NCI-H526 (cell line): ENCODE data around the gene NAT9.

Source experiments
- DNase-seq, 2 experiments: peaks; one replicate each; lab custom pipeline; 2025; lab: John Stamatoyannopoulos, UW

Gene NAT9

DNA sequence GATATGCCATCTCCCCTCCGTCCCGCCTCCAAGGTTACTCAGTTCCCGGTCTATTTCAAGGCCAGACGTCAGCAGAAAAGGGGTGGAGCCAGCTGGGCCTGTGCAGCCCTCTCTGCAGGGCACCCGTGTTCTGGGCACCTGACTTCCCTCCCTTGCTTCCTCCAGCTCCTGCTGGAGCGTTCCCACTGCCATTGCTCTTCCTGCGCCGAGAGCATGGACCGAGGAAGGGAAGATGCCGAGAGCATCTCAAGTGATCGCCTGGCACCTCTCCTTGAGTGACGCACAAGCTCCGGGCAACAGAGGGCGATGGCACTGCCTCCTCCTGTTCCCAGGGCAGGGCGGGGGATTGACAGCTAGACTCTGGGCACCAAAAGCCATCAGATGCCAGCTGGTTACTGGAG lies 29.4 kb upstream of the NAT9 start:
- DNase-seq: no peak

- DNase-seq: no peak
Measured at GRCh38 chr17:74804683-74805082, 28.5 kb upstream of the NAT9 start.

DNA sequence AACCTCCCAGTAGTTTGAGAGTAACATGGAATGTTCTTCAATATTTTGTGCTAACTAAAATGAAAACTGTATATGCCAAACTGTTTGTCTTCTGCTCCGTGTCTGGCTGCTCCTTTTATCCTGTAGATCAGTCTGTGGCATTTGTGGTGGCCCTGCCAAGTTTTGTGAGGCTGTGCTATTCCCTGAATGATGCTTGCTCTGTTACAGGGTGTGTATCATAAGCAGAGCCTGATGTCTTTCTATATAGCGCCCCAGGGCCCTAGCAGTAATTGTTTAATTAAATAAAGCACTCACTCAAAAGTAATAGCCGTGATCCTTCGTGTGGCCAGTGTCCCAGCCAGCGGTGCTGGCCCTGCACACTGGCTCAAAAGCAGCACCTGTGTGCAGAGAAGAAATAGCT lies 27.8 kb upstream of the NAT9 start:
- DNase-seq: no peak

DNA sequence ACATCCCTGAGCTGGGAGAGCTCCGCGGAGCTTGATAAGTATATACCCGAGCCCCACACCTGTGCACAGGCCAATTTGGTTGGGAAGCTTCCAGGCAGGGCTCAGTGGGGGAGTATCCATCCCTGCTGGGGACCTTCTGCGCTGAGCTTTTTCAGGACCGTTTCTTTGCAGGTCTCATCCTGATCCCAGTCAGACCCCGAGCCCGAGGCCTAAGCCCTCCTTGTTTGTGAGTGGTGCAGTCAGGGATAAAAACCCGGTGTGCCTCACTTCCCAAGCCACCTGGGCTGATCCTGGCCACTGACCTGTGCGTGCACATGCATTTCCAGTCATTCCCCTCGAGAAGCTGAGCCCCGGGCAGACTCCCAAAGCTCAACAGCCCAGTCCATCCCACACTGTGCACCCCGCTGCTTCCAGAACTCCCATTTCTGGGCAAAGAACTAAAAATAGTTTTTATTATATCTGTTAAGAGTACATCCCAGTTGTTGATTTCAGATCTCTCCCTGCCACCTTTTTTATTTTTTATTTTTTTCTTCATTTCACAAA lies 27.3 kb upstream of the NAT9 start:
- no peak for DNase-seq

- no peak for DNase-seq
Measured at GRCh38 chr17:74801896-74802295, 25.8 kb upstream of the NAT9 start.

DNA sequence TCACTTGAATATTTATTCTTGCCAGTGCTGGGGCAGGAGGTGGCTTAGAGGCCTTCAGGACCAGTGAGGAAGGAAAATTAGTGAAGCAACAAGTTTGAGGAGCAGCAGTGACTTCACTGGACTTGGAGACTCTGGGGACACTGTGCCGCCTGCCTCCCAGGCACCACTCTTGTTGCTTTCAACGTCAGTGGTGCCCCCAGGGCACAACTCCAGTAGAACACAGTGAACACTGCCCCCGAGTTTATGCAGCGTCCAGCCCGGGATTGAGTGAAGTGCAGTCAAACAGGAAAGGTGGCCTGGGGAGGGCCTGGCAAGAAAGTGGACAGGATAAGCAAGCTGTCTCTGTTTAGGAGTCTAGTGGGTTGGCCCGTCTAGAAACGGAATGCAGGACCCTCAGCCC lies 24.4 kb upstream of the NAT9 start:
- no peak for DNase-seq

- no peak for DNase-seq
Measured at GRCh38 chr17:74799097-74799496, 23.0 kb upstream of the NAT9 start.

GRCh38 chr17:74798239-74798707 lies 22.1 kb upstream of the NAT9 start:
- no peak for DNase-seq

DNA sequence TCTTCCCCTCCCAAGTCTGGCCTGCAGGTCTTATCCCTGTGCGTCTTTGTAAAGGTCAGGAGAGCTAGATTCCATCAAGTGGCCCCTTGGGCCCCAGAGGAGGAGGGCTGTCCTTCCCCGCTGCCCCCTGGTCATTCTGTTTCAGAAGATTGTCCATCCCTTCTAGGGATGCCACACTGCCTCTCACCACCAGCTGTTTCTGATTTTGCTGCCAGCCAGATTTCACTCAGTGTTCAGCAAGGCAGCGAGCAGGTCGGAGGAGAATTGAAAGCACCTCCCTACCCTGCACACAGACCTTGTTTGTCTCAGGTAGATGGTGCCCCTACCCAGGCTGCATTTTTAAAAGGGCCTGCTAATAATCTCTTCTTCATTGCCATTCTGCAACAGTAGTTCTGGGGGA lies 21.7 kb upstream of the NAT9 start:
- no peak for DNase-seq

GRCh38 chr17:74796866-74797265 lies 20.7 kb upstream of the NAT9 start:
- DNase-seq: no peak

DNA sequence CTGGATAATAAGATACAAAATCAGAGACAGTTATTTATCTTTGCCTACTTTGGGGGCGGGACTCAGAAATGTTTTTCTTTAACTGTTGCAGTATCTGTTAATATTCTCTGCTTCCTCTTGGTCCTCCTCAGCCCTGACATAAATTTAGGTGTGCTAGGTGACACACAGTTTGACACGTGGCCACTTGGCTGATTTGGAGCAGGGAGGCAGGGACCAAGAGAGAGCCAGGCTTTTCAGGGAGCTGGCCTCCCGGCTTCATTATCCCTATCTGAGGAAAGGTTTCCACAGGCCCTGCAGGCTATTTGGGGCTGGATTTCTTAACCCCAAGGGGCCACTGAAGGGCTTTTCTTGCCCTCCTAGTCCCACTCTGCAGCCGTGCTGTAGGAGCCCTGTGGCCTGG lies 20.1 kb upstream of the NAT9 start:
- DNase-seq: no peak

- no peak for DNase-seq
Measured at GRCh38 chr17:74795327-74796020, 19.3 kb upstream of the NAT9 start.

DNA sequence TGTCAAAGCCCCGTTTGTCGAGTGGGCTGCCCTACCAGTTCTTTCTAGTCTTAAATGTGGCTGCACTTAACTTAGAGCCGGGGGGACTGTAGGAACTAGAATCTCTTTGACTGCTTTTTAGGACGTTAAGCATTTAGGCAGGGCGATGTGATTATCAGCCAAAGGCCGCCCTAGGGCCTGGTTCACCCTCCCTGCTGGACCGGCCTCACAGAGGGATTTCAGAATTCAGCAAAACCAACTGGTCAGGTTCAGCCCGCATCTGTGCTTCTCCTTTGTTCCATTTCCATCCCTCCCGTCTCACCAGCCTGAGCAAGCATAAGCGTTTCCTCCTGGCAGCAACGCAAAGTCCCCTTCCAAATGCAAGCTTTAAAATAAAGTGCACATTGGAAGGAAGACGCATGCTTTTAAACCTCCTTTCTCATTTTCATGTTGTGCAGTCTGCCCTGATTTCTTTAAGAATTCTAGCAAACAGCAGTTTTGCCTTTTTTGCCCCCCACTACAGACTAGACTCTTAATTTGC lies 16.5 kb upstream of the NAT9 start:
- DNase-seq: no peak

GRCh38 chr17:74790161-74791058 lies 14.3 kb upstream of the NAT9 start:
- no peak for DNase-seq

DNA sequence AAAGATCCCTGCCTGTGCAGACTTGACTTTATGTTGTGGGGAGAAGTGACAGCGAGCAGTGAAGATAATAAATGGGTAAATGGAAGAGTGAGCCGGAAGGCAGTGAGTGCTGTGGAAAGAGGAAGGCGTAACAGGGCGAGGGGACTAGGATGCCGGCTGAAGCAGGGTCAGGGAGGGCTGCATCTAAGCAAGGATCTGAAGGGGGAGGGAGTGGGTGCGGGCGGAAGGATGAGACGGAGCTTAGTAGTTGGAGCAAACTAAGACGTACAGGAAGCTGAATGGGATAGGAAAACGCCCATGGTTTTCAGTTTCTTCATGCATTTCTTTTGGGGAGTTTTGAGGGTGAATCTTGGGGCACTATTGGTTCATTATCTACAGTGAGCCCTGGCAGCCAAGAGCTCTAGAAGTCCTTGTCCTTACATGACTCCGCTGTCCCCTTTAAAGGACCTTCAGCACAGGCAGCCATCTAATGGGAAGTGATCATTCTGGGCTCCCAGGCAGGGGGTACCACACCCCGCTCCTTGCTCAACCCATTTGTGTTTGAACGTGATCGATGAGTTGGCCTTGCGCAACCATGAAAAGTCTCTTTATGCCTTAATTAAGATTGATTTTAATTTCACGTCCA lies 10.4 kb upstream of the NAT9 start:
- DNase-seq: no peak

DNA sequence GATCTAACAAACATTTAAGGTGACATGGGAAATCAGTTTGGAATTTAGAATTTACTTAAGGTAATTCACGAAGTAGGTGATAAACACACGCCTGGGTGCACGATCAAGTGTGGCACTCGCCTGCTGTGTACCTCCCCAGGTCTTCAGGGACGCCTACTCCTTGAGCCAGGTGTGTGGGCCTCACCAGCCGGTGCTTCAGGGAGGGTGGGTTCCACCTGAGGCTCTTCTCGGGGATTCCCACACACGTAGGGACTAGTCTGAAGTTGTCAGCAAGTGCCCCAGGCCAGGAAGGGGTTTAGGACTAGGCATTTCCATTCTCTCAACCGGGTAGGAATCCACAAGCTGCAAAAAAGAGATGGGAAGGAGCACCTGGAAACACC lies 9.8 kb upstream of the NAT9 start:
- no peak for DNase-seq

- no peak for DNase-seq
Measured at GRCh38 chr17:74785096-74785980, 9.2 kb upstream of the NAT9 start.

- peak in 1 of 2 experiments; percentile 10 for DNase-seq
Measured at GRCh38 chr17:74784125-74784810, 8.1 kb upstream of the NAT9 start.

- DNase-seq: no peak
Measured at GRCh38 chr17:74782571-74782970, 6.4 kb upstream of the NAT9 start.

DNA sequence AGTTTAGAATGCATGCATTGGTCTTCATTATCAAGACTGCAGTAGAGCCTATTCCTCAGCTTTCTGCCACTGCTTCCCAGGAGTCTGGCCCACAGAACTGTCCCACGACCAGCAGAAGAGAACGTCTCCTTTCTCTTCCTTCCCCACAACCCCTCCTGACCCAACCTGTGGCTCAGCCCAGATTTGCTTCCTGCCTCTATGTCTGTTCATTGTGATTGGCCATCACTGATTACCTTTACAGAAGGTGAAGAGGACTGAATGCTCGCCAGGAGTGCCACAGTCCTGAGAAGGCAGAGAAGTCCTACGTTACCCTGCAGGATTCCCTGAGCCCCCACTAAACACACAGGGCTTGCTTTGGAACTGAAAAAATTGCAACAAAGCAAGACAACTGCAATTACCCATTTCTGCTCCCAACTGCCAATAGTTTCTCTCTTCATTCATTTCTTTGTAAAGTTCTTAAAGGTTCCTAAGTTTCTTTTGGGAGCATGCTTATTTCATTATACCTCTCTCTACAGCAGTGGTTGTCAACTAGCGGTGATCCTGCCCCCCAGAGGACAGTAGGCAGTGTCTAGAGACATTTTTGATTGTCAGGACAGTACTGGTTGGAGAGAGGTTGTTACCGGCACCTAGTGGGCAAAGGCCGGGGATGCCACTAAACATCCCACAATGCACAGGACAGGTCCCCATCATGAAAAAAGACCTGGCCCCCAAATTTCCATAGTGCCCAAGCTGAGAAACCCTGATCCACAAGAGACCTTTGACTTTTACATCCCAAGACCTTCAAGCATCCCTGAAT lies 4.5 kb upstream of the NAT9 start:
- peak; percentile 10 to 42 for DNase-seq
